Putamen (tissue), 1 donor: ENCODE results near the gene CACNA2D3.
"Not testable (repeated sequence)": the region's sequence is repeated elsewhere in the genome, so short reads cannot be mapped to it uniquely, and the experiment has no call there.

Source experiments
- DNase-seq: peaks from one replicate; pipeline ENCODE4 v3.0.0-alpha.2; 2016; ENCODE audit warnings: low spot score

Gene CACNA2D3

DNA sequence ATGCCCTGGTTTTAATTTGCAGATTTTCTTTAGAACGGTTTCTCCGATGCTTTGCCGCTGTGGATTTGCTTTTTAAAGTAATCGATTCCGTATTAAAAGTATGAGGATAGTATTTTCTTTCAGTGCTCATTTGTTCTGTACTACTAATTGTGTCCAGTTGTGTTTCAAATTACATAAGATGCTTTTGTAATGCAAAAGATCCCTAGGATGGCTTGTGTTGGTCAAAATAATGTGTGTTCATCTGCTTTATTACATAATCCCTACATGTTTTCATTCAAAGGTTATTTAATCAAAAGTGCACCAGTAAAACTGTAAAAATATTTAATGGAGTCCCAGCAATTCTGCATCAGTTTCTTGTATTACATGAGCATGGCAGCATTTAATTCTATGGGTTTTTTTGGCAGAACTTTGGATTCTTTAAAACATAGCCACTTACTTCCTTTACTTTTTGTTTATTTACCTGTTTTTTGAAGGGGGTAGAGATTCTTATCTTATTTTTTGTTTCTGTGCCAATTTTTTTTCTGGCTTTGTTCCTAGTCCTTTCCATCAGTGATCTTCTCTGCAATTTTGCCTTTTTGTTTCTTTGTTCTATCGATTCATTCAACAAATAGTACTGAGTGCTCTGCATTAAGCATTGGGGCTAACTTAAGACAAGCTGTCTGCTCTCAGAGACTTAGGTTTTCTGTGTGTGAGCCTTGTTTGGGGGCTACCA is 452.7 kb downstream of the CACNA2D3 start:
- DNase-seq, result no peak

DNA sequence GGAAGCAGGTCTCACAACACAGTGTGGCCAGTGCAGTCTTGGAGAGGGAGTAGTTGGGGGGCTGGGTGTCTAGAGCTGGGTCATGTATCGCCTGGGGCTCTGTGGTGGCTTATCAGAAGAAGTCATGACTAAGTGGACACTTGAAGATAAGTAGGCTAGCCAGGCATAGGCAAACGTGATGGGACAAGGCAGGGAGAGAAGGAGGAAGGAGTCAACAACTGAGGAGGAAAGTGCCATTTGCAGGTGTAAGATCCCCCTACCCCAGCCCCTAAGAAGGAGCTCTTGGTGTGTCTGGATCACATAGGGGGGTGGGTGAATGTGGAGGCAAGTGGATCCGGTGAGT is 453.2 kb downstream of the CACNA2D3 start:
- no peak for DNase-seq

DNA sequence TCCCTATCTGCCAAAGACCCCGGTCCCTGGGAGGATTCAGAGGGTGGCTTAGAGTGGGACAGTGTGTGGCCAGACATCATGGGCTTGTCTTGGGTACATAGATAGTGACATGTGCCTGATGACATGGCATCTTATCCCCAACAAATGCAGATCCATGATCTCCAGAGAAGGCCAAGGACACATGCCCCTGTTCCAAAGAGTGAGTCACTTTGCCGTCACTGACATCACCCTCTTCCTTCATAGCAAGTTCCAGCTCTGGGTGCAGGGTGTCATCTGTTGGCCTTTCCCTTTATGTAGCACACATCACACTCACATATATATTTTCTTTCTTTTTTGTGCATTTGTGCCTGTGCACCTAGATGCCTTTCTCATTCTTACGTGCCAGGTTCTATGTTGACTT is 455.0 kb downstream of the CACNA2D3 start:
- no peak for DNase-seq

DNA sequence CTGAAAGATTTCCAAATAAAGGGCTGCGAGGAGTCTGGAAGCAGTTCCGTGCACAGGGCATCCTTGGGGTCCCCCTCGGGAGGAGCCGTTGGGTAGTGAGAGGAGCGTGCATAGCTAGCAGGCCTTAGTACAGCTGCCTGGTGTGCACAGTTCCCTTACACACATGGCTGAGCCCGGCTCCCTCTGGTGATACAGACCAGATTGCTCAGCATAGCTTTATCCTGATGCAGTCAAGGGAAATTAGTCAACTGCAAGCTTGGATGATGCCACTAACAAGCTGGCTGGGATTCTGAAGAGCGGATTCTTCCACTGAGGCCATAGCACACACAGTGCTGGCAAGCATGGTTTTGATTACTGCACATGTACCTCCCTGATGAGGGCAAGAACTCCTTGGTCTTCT is 456.1 kb downstream of the CACNA2D3 start:
- no peak for DNase-seq

DNA sequence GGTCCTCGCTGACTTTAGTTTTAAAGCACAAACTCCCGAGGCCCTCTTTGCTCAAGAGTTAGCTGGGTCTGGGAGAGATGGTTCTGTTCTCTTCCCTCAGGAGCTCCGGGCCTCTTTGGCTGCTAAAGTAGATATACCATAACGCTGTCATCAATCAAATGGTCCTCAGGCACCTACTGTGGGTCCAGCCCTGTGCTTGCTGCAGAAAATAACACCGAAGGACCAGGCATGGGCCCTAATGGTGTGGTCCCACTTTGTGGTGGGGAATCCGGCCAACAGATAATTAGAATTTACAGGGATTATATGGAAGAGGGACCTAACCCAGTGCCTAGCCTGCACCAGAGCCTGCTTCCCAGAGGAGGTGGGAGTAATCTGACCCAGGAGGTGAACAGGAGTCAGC is 458.1 kb downstream of the CACNA2D3 start:
- no peak for DNase-seq

DNA sequence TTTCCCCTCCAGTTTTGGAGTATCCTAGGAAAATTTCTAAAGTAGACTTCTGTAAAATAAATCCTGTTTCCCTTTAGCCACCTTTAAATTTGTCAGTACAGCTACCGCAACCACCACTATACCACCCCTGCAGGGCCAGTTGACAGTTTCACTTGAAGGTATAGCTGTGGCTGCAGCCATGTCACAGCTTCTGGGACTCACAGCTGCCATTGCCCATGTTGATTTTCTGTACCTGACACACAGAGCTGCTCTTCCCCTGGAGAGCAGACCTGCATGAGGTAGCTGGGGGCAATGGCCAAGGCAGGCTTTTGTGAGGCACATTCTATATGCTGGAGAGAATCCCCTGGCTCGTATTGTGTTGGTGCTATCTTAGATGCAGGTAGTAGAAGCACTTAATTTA is 460.1 kb downstream of the CACNA2D3 start:
- DNase-seq, result no peak

DNA sequence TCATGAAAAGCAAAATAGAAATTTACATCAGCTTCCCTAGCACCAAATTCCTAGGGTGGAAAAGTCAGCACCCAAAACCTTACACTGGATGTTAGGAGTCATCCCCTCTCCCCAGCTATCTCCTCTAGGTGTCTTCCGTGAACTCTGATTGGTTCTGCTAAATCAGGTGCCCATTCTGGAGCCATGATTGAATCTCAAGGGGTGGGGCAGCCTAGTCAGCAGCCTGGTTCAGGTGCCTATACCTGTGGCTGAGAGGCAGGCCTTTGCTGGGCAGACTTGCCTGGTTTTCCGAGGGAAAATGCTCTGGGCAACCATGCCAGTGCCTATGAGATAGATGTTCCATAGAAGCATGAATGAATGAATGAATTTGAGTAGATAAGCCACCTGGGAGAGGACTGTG is 468.8 kb downstream of the CACNA2D3 start:
- no peak for DNase-seq

DNA sequence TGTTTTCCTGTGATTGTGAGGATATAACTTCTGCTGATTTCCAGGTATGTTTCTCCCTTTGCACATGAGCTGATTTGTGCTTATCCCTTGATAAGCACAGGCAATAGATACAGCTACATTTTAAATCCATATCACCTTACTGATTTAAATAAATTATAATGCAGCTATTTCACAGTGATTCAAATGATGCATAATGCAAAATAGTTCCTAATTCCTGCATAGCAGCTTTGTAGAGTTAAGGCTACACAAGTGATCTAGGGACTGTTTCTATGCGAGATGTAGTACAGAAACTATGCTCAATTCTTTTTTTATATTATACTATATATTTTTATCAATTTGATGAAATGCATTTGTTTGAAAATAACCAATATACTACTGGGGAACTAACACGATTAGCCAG is 471.3 kb downstream of the CACNA2D3 start:
- DNase-seq, result no peak

DNA sequence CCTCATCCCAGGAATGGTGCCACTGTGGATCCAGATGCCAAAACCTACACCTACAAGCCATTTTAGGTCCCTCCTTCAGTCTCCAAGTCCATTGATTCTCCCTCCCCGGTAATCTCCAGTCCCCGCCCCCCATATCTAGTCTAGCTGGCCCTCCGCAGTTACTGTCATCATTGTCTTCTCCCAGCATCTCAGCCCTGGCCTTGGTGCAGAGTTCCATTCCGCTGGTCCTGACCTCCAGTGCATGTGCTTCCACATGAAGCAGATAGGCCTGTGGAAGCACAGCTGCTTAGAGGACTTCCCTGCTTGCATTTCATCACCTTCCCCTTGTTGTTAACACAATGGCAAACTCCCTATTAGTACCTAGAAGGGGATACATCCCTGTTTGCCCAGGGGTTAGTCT is 473.7 kb downstream of the CACNA2D3 start:
- DNase-seq, result no peak

DNA sequence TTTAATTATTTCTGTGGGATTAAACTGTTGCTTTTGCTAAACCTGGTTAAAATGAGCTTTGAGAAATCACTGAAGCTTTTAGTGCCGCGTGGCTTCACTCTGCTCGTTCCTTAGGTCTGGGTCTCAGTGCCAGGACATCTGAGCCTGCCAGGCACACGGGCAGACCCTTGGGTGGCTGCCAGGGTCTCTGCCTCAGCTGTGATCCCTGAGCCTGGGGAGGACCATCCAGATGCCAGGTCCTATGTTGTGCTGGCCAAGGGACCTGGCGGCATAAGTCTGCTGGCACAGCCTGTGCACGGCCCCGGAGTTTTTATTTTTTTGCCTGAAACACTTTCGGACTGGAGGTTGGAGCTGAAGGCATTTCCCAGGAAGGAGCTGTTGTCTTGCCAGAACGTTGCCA is 477.4 kb downstream of the CACNA2D3 start:
- peak; percentile 65 for DNase-seq

DNA sequence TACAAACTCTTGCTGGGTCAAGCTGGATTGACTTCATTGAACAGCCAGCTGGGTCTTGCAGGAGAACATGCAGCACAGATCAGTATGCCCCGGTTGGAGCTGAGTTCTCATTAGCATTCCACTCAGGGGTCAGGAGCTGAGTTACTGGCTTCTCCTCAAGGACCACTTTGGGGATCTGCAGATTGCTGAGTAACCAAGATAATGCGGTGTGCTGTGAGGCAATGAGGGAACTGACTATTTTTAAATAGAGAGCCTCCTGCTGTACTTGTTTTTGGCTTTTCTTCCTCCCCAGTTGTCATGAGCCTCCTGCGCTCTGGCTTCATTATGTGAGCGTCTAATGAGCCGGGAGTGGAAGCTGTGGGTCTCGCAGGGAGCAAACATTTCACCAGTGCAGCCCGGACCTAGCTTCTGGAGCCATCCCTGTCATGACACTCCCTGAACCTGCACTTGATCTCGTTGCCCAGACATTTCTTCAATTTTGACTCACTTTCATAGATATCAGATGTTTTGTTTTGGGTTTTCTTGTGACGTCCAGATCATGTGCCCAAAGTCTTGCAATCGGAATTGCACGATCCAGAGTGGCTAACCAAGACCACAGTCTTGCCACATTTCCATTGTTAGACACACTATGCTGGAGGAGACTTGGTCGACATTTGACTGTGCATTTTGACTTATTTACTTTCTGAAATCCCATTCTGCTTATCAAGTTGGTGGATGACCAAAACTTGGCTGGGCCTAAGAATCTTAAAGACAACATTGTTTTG is 478.3 kb downstream of the CACNA2D3 start:
- DNase-seq, result peak; percentile 43

DNA sequence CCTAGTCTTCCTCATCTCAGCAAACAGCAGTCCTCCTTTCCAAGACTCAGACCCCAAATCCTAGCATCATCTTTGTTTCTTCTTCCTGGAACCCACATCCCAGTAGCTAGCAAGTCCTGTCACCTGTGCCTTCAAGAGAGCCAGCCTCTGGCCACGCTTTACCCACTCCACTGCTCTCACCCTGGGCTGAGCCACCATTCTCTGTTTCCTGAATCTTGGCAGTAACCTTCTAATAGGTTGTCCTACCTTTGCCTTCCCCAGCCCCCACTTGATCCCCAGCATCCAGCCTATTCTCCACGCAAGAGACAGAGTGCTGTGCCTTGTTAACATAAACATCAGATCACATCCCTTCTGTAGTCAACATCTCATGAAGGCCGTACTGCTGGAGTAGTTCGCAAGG is 482.1 kb downstream of the CACNA2D3 start:
- DNase-seq, result no peak

DNA sequence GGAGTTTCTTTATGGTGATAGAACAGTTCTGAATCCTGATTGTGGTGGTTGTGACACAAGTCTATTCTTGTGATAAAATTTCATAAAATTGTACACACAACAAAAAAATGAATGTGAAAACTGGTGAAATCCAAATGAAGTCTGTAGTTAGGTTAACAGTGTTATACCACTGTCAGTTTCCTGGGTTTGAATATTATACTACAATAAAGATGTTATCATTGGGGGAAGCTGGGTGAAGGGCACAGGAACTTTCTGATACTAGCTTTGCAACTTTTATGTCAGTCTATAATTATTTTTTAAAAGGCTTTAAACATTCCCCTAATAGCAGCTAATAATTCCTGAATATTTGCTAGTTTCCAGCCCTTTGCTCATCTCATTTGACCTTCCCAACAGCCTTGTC is 485.7 kb downstream of the CACNA2D3 start:
- no peak for DNase-seq

DNA sequence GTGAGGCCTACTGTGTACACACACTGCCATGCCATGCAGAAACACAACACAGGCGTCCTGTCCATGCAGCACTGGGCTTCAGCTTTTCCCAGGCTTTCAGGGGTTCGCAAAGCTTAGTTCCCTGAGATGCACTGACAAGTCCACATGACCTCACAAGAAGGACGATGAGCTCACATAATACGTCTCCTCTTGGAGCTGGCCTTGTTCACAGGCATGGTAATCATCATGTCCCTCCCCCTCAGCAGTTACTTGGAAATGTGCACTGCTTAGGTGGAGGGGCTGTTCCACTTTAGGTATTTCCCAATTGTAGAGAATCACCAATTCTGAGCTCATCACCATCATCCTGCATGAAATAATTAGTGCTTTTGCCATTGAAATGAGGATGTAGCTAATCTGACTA is 496.7 kb downstream of the CACNA2D3 start:
- no peak for DNase-seq

DNA sequence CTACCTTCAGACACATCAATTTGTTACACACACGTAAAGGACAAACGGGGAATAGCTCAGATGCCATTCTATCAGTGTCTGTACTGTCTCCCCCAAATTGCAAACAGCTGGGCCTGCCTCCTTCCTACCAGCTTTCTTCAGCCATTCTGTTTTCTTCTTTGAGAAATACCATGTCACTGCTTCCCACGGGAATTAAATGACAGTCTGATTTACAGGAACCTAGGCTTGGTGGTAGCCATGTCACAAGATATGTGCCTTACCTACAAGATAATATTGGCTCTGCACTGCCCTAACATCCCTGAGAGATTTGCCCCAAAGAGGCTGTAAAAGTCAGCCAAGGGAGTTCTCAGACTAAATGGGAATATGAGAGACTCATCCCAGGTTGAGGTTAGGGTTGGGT is 497.2 kb downstream of the CACNA2D3 start:
- DNase-seq, result no peak

DNA sequence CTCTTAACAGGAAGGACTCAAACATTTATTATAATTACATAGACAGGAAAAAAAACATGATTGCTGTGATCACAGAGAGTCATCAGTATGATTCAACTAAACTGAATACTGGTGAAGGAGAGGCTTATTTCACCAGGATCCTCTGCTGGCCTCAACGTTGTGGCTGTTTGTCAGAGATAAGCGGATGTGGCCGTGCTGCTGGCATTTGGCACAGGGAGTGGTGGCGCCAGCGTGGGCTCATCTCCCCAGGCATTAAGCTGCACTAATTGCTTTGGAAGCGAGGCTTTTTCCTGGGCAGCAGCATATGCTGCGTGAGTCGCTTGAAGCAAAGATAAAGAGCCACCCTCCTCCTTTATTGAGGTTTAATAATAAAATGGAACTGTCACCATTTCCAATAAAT is 498.8 kb downstream of the CACNA2D3 start:
- no peak for DNase-seq

DNA sequence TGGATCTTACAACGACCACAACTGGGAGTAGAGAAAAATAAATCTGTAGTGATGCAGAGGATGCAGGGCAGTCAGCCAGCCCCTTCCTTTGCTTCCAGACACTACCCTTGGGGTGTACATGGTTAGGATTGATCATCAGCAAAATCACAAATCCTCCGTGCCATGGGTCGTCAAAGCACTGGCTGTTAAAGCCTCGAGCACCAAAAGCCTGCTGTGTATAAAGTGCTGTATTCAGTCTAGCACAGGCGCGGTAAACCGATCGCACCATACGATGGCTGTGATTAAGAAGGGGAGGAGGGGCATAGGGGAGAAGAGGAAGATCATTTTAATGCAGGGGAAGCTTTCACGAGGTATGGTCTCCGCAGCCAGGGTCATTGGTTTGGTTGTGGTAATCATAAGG is 500.3 kb downstream of the CACNA2D3 start:
- no peak for DNase-seq

DNA sequence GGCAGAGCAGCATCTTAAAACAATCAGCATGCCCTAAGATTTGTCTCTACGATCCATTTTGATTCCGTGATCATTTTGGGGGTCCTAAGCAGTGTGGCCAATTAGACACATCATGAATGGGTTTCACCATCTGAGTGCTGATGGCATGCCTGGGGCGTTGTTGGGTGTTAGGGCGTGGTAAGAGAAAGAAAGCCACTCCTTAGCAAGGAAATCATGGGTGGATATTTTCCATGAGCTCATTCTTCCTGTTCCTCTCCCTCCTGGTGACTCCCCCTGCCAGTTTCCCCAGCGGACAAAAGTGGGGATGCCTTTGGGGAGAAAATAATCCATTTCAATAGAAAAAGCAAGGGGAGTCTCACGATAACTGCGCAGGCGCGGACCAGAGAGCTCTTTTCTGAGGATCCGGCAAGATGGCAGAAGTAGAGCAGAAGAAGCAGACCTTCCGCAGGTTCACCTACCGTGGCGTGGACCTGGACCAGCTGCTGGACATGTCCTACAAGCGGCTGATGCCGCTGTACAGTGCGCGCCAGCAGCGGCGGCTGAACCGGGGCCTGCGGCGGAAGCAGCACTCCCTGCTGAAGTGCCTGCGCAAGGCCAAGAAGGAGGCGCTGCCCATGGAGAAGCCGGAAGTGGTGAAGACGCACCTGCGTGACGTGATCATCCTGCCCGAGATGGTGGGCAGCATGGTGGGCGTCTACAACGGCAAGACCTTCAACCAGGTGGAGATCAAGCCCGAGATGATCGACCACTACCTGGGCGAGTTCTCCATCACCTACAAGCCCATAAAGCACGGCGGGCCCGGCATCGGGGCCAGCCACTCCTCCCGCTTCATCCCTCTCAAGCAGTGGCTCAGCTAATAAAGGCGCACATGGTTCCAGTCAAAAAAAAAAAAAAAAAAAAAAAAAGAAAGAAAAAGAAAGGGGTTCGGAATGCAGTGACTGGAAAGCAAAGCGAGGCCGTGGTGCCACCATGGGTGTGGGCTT is 503.7 kb downstream of the CACNA2D3 start:
- no peak for DNase-seq

DNA sequence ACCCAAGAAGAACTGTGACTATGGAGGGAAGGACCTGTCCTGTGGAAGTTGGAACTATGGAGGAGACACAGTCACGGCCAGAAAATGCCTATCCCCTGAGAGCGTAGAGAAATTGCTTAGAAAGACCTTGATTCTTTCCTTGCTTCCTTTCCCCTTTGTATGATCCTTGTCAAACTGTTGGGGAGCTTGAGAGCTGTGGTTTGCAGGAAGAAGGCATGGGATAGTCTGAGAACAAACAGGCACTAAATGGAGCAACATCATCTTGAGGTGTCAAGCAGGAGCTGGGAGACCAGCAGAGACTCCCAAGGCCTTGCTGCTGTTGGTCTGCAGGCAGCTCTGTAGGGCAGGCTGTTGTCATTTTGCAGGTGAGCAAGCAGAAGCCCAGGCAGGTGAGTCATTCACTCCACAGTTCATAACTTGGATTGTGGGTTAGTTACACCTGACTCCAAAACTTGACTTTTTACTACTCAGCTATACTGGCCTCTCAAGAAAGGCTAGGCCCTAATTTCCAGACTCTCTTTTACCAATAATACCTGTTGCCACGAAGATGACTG is 506.6 kb downstream of the CACNA2D3 start:
- DNase-seq, result no peak

DNA sequence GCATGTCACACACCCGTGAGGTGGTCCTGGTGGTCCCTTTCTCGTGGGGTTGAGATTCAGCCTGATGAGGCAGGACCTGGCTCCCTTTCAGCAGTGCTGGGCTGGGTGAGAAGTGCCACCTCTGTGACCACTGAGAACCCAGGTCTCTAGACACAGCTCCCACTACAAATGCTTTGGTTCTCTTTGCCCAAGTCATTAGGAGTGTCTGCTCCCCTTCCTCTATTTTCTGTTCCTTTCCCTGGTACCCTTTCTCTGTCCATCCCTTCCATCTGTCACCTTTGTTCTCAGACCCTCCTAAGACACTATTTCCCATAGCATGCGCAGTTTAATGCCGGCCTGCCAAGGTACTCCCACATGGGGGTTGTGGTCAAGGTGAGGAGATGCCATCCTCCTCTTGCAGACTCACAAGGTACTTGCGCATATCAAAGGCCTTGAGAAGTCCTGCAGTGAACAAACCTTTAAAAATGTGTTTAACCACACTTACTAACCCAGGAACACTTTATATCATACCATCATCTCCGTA is 507.8 kb downstream of the CACNA2D3 start:
- DNase-seq, result no peak

DNA sequence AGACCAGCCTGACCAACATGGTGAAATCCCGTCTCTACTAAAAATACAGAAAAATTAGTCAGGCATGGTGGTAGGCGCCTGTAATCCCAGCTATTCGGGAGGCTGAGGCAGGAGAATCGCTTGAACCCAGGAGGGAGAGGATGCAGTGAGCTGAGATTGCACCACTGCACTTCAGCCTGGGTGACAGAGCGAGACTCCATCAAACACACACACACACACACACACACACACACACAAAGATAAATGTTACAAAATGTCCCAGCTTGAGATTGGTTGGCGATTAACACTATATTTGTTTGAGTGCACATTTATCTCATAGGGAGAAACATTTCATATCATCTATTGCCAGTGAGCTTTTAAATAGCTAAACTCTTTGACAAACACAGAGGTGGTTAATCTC is 508.6 kb downstream of the CACNA2D3 start:
- DNase-seq, result not testable (repeated sequence)
